Measurements from ENCODE around the gene MIOX.

MIOX gene

DNA sequence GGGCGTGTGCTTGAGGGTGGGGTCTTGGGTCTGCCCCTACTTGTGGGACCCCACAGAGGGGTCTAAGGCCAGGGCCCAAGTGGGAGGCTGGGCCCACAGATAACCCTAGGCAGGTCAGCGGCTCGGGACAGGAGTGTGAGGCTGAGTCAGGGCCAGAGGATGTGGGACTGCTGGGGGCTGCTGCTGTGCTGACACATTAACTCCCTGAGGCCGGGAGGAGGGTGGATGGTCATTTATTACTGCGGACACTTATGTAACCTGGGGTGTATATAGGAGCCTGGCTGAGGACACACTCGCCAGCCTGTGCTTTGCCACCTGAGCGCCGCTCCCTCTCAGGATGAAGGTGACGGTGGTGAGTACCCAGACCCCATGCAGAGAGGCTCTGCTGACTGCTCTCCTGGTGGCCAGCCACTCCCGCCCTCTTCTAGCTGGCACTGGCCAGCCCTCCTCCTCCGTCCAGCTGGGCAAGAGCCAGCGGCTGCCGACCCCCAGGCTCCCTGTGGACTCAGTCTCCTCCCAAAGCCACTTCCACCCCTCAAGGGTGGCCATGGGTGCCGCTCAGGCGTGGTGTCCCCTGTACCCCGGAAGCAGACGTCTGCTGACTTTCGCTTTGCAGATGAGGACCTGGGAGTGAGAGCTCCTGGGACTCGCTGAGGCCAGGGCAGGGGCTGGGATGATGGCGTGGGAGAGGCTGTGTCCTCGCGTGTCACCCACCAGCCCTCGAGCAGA lies at the start of gene MIOX:
TSS of gene MIOX (plus strand) at position 299 of the 729 bp plus-strand sequence. CDS start at position 338, 39 bp downstream.
- in situ Hi-C loops (cut with HindIII; ENCODE audit: low sequenced_read_pairs), result loop anchor here (10.0 kb wide), 1 partner anchor 132 kb away; no protein-coding TSS in a partner anchor
- no peak for DNase-seq (ENCODE audit: low read depth)
- TF ChIP-seq, protein P1, sequence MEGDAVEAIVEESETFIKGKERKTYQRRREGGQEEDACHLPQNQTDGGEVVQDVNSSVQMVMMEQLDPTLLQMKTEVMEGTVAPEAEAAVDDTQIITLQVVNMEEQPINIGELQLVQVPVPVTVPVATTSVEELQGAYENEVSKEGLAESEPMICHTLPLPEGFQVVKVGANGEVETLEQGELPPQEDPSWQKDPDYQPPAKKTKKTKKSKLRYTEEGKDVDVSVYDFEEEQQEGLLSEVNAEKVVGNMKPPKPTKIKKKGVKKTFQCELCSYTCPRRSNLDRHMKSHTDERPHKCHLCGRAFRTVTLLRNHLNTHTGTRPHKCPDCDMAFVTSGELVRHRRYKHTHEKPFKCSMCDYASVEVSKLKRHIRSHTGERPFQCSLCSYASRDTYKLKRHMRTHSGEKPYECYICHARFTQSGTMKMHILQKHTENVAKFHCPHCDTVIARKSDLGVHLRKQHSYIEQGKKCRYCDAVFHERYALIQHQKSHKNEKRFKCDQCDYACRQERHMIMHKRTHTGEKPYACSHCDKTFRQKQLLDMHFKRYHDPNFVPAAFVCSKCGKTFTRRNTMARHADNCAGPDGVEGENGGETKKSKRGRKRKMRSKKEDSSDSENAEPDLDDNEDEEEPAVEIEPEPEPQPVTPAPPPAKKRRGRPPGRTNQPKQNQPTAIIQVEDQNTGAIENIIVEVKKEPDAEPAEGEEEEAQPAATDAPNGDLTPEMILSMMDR (IDR thresholded peaks at IDR 0.05; ENCODE audit: low read depth, low read length, missing control alignments), result no peak
- H3K4me3 ChIP-seq (ENCODE audit: low read depth, low read length), result no peak within 1 kb of the TSS

DNA sequence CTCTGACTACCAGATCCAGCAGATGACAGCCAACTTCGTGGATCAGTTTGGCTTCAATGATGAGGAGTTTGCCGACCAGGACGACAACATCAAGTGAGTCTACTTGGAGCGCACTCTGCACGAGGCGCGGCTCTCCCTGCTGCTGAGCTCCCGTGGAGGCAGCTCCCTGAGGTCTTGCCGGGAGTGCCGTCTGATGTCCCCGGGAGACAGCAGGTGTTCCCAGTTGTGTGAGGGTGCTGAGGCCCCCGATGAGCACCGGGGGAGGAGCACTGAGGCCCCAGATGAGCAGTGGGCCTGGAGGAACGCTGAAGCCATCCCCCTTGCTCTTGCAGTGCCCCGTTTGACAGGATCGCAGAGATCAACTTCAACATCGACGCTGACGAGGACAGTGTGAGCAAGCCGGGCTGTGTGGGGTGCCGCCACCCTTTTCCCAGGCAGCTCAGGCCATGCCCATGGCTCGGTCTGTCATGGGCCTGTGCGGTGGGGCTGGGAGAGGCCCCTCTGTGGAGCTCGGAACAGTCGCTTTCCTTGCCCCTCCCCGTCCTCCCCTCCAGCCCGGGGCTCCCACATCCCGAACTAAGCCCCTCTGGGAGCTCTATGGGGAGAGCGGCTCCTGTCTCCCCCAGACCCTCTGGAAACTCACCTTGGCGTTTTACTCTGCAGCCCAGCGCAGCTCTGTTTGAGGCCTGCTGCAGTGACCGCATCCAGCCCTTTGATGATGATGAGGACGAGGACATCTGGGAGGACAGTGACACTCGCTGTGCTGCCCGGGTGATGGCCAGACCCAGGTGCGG lies 49.0 kb upstream of the MIOX start:
- no peak for DNase-seq (ENCODE audit: low read depth)
- no peak overlapping the region for H3K4me3 ChIP-seq (ENCODE audit: low read depth, low read length)
- TF ChIP-seq, protein P1 (IDR thresholded peaks at IDR 0.05; ENCODE audit: low read depth, low read length, missing control alignments), result no peak
- in situ Hi-C loops (cut with HindIII; ENCODE audit: low sequenced_read_pairs), result no loop called here

DNA sequence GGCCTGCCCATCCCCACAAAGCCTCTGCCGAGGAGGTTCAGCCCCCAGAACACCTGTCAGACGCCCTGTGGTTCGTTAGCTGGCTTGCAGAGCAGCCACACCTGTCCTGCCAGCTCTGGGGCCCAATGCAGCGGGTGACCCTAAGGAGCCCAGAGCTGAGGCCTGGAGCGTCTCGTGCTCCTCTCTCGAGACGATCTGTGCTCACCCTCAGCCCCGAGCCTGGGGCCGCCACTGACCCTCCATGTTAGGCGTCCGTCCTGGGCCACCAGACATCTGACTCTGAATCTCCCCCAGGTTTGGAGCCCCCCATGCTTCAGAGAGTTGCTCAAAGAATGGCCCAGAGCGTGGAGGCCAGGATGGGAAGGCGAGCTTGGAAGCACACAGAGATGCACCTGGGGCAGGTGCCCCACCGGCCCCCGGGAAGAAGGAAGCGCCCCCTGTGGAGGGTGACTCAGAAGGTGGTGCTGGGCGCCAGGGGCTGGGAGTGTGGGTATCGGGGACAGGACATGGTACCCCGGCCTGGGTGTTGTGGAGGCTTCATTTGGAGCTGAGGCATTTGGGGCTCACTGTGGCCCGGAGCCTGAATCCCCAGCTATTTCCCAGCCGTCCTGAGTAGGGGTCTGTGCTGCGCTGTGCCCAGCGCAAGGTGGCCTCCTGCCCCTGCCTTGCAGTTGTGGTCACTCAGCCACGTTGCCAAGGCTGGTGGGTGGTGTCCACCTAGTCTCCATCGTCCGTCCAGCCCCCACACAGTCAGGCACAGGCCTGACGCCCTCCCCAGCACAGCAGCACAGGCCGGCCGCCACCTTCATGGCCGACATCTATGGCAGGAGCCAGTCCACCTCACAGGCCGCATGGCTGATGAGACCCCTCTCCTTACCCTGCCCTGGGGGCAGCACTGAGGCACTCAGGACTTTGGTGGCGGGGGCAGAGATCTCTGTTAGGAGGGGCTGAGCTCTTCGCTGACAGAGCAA lies 48.1 kb upstream of the MIOX start:
- TF ChIP-seq, protein P1 (IDR thresholded peaks at IDR 0.05; ENCODE audit: low read depth, low read length, missing control alignments), result no peak
- in situ Hi-C loops (cut with HindIII; ENCODE audit: low sequenced_read_pairs), result no loop called here
- no peak overlapping the region for H3K4me3 ChIP-seq (ENCODE audit: low read depth, low read length)
- DNase-seq (ENCODE audit: low read depth), result no peak

DNA sequence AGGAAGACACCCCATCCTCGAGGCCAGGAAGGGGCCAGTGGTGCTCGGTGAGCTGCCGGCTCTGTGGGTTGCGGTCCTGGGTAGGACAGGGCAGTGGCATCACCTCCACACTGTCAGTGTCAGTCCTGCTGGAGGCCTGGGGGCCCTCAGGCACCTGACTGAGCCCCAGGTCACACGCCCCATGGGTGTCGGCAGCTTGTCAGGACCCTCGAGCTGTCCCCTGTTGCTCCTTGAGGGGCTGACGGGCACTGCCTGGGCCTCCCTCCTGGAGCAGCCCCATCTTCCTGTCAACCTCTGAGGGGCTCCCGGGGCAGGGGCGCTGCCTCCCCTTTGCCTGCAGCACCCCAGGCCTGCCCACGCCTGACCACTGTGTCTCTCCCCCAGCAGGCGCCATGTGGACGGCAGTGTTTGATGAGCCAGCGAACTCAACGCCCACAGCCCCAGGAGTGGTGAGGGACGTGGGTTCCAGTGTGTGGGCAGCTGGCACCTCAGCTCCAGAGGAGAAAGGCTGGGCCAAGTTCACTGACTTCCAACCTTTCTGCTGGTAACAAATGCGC lies 47.3 kb upstream of the MIOX start:
- no peak overlapping the region for H3K4me3 ChIP-seq (ENCODE audit: low read depth, low read length)
- in situ Hi-C loops (cut with HindIII; ENCODE audit: low sequenced_read_pairs), result no loop called here
- DNase-seq (ENCODE audit: low read depth), result no peak
- TF ChIP-seq, protein P1 (IDR thresholded peaks at IDR 0.05; ENCODE audit: low read depth, low read length, missing control alignments), result no peak

DNA sequence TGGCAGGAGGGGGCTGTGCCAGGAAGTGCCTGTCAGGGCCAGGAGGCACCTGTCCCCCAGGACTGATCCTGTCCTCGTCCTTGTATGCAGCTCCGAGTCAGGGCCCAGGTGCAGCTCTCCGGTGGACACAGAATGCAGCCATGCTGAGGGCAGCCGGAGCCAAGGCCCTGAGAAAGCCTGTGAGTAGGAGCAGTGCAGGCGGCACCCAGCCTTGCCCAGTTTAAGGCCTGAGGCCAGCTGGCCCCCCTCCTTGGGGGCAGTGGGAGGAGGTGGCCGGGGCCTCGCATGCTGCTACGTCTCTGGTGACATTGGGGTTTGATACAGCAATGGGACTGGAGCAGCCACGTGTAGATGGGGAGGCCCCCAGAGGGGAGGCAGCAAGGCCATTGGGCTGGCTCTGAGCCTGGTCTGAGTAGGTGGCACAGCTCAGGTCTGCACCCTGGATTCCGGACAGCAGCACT lies 46.8 kb upstream of the MIOX start:
- TF ChIP-seq, protein P1 (IDR thresholded peaks at IDR 0.05; ENCODE audit: low read depth, low read length, missing control alignments), result no peak
- no peak overlapping the region for H3K4me3 ChIP-seq (ENCODE audit: low read depth, low read length)
- DNase-seq (ENCODE audit: low read depth), result no peak
- in situ Hi-C loops (cut with HindIII; ENCODE audit: low sequenced_read_pairs), result no loop called here

All from astrocyte of the cerebellum (primary cell).